H9 (cell line): ENCODE measurements around the gene RPL35. TPM values are rescaled to one million over a fixed set of nuclear protein-coding genes. Genes with fewer than 3 reads are reported as not detected.

ENCODE experiments used
- DNase-seq: peaks from one replicate; pipeline ENCODE4 v3.0.0-alpha.2; 2017
- H2AFZ ChIP-seq: one replicate; pipeline ENCODE4 v1.6.1; 2013; ENCODE audit warnings: mild to moderate bottlenecking, low read length, control low read depth, moderate library complexity
- H2AK5ac ChIP-seq: 2 replicates; pipeline ENCODE4 v1.6.1; 2013; ENCODE audit warnings: low read length, control low read depth, mixed read lengths; ENCODE audit not compliant: insufficient read length
- H2BK120ac ChIP-seq: one replicate; pipeline ENCODE4 v1.6.1; 2013; ENCODE audit warnings: low read depth, mild to moderate bottlenecking, low read length, control low read depth, inconsistent platforms; ENCODE audit not compliant: poor library complexity, severe bottlenecking
- H2BK12ac ChIP-seq: 2 replicates; pipeline ENCODE4 v1.6.1; 2013; ENCODE audit warnings: low read length, control low read depth, mixed read lengths, low read depth; ENCODE audit not compliant: insufficient read length
- H2BK15ac ChIP-seq: 2 replicates; pipeline ENCODE4 v1.6.1; 2013; ENCODE audit warnings: low read depth, low read length, control low read depth
- H2BK20ac ChIP-seq: one replicate; pipeline ENCODE4 v1.6.1; 2013; ENCODE audit warnings: low read depth, mild to moderate bottlenecking, low read length, control low read depth, inconsistent platforms; ENCODE audit not compliant: poor library complexity, severe bottlenecking
- H2BK5ac ChIP-seq: 2 replicates; pipeline ENCODE4 v1.6.1; 2013; ENCODE audit warnings: low read length, control low read depth, mixed read lengths; ENCODE audit not compliant: insufficient read length
- H3K14ac ChIP-seq: 2 replicates; pipeline ENCODE4 v1.6.1; 2013; ENCODE audit warnings: low read length, control low read depth; ENCODE audit not compliant: insufficient read depth
- H3K18ac ChIP-seq: 2 replicates; pipeline ENCODE4 v1.6.1; 2013; ENCODE audit warnings: low read depth, mild to moderate bottlenecking, mixed read lengths, low read length, control low read depth; ENCODE audit not compliant: insufficient read length
- H3K23ac ChIP-seq: 2 replicates; pipeline ENCODE4 v1.6.1; 2013; ENCODE audit warnings: low read length, control low read depth, mixed read lengths, low read depth; ENCODE audit not compliant: insufficient read length
- H3K23me2 ChIP-seq: 2 replicates; pipeline ENCODE4 v1.6.1; 2013; ENCODE audit warnings: low read depth, mild to moderate bottlenecking, mixed read lengths, low read length, control low read depth; ENCODE audit not compliant: insufficient read length, poor library complexity, severe bottlenecking
- H3K27ac ChIP-seq: 2 replicates; pipeline ENCODE4 v1.5.1; 2013; ENCODE audit warnings: low read length, control low read depth, mixed read lengths, low read depth; ENCODE audit not compliant: insufficient read length
- H3K27me3 ChIP-seq: 2 replicates; pipeline ENCODE4 v1.6.1; 2013; ENCODE audit warnings: low read length, control low read depth, inconsistent platforms; ENCODE audit not compliant: insufficient read depth
- H3K4ac ChIP-seq: 2 replicates; pipeline ENCODE4 v1.6.1; 2013; ENCODE audit warnings: low read depth, mild to moderate bottlenecking, control low read depth, inconsistent platforms, low read length, moderate library complexity
- H3K4me1 ChIP-seq: 2 replicates; pipeline ENCODE4 v1.6.1; 2013; ENCODE audit warnings: low read length, control low read depth, inconsistent platforms; ENCODE audit not compliant: insufficient read depth
- H3K4me2 ChIP-seq: 2 replicates; pipeline ENCODE4 v1.6.1; 2013; ENCODE audit warnings: low read length, control low read depth, mixed read lengths; ENCODE audit not compliant: insufficient read length, insufficient read depth
- H3K56ac ChIP-seq: 2 replicates; pipeline ENCODE4 v1.6.1; 2013; ENCODE audit warnings: low read depth, mild to moderate bottlenecking, mixed read lengths, low read length, control low read depth; ENCODE audit not compliant: insufficient read length
- H3K79me1 ChIP-seq: 2 replicates; pipeline ENCODE4 v1.6.1; 2013; ENCODE audit warnings: low read depth, mild to moderate bottlenecking, moderate library complexity, low read length, control low read depth, inconsistent platforms; ENCODE audit not compliant: insufficient read depth, poor library complexity, severe bottlenecking
- H3K79me2 ChIP-seq: 2 replicates; pipeline ENCODE4 v1.6.1; 2013; ENCODE audit warnings: low read length, control low read depth, inconsistent platforms; ENCODE audit not compliant: insufficient read depth
- H3K9ac ChIP-seq: 2 replicates; pipeline ENCODE4 v1.6.1; 2013; ENCODE audit warnings: low read length, control low read depth, mixed read lengths; ENCODE audit not compliant: insufficient read length; ENCODE audit errors: extremely low read depth
- H3K9me3 ChIP-seq: one replicate; pipeline ENCODE4 v1.6.1; 2013; ENCODE audit warnings: low read depth, low read length, inconsistent platforms; ENCODE audit not compliant: control insufficient read depth
- H3T11ph ChIP-seq: one replicate; pipeline ENCODE4 v1.6.1; 2013; ENCODE audit warnings: mild to moderate bottlenecking, low read length, control low read depth, inconsistent platforms
- H4K20me1 ChIP-seq: one replicate; pipeline ENCODE4 v1.6.1; 2013; ENCODE audit not compliant: control insufficient read depth, insufficient read length, insufficient read depth
- H4K5ac ChIP-seq: 2 replicates; pipeline ENCODE4 v1.6.1; 2013; ENCODE audit warnings: low read depth, mild to moderate bottlenecking, mixed read lengths, low read length, control low read depth; ENCODE audit not compliant: insufficient read length
- H4K8ac ChIP-seq: replicated peaks from 2 replicates; pipeline ENCODE4 v1.6.1; 2013; ENCODE audit warnings: low read length, control low read depth, mixed read lengths, low read depth; ENCODE audit not compliant: insufficient read length
- H4K91ac ChIP-seq: 2 replicates; pipeline ENCODE4 v1.6.1; 2013; ENCODE audit warnings: low read depth, mild to moderate bottlenecking, moderate library complexity, mixed read lengths, low read length, control low read depth; ENCODE audit not compliant: insufficient read length
- H3K27ac Mint-ChIP-seq, 3 experiments: 2 replicates in 2 of 3; 3 replicates in 1 of 3; pipeline ENCODE4 v1.8.0; 2020 to 2021; ENCODE audit warnings: mixed read lengths in 3 of 3, mild to moderate bottlenecking in 1 of 3, moderate library complexity in 1 of 3
- H3K27me3 Mint-ChIP-seq: 2 replicates; pipeline ENCODE4 v1.8.0; 2021; ENCODE audit warnings: low read depth, mild to moderate bottlenecking, moderate library complexity, mixed read lengths
- H3K36me3 Mint-ChIP-seq, 3 experiments: 2 replicates in 2 of 3; 3 replicates in 1 of 3; pipeline ENCODE4 v1.8.0; 2020 to 2021; ENCODE audit warnings: low read depth in 3 of 3, mixed read lengths in 3 of 3; ENCODE audit not compliant: insufficient read depth in 1 of 3
- H3K4me1 Mint-ChIP-seq, 2 experiments: 2 replicates each; pipeline ENCODE4 v1.8.0; 2020; ENCODE audit warnings: mixed read lengths in 2 of 2
- H3K4me3 Mint-ChIP-seq, 2 experiments: 2 replicates in 1 of 2; 3 replicates in 1 of 2; pipeline ENCODE4 v1.8.0; 2020 to 2021; ENCODE audit warnings: mild to moderate bottlenecking in 2 of 2, mixed read lengths in 2 of 2, moderate library complexity in 1 of 2
- H3K9me3 Mint-ChIP-seq, 2 experiments: 2 replicates in 1 of 2; 3 replicates in 1 of 2; pipeline ENCODE4 v1.8.0; 2020; ENCODE audit warnings: mild to moderate bottlenecking in 2 of 2, mixed read lengths in 2 of 2, moderate library complexity in 1 of 2
- CTCF ChIP-seq: fragments of 200-600 bp; sonication (generic); conservative IDR thresholded peaks from 3 replicates; pipeline ENCODE4 v1.8.0; 2021; ENCODE audit warnings: antibody characterized with exemption, mild to moderate bottlenecking
- WGBS: extraction: QIAGEN DNeasy Blood & Tissue Kit; methylation state at CpG from one replicate; pipeline ENCODE4 v1.1.7; 2013; ENCODE audit warnings: missing lambda C conversion rate, low lambda C conversion rate, mixed read lengths; ENCODE audit not compliant: insufficient read length; ENCODE audit errors: extremely low coverage; 5-methylcytosine and 5-hydroxymethylcytosine counted together
- total RNA-seq: library from RNA; stranded (reverse); gene quantifications from 2 replicates; pipeline ENCODE4 v1.2.1, GENCODE V29; 2021

The RPL35 gene
- total RNA-seq, 1 experiment from 2014 or later, result 1,840 TPM

- Histone ChIP-seq H3K23me2 (peaks cover 11% of the 10 kb centered on the region), H3K27me3 (no peaks in the 10 kb centered on the region), H3K56ac (no peak overlapping the region), H3K9ac (peak overlapping the region; percentile 94), H2BK20ac (no peak overlapping the region), H4K8ac (no peak overlapping the region), H3K4ac (no peak overlapping the region), H3K23ac (no peak overlapping the region), H2BK15ac (no peak overlapping the region), H4K20me1 (no peaks in the 10 kb centered on the region), H2AFZ (no peak overlapping the region), H3T11ph (no peak overlapping the region), H3K79me1 (peaks cover 4% of the 10 kb centered on the region), H3K27ac (no peak overlapping the region), H2BK12ac (no peak overlapping the region), H3K4me1 (0 out of 2 replicates have a peak, but pooled peaks cover 5% of the 10 kb centered on the region), H3K9me3 (no peaks in the 10 kb centered on the region), H4K91ac (no peak overlapping the region), H3K18ac (no peak overlapping the region), H3K79me2 (peaks cover 20% of the 10 kb centered on the region; the same call in 1 of the 2 replicates), H3K4me2 (peak overlapping the region; percentile 78), H2AK5ac (no peak overlapping the region), H2BK5ac (no peak overlapping the region), H4K5ac (no peak overlapping the region), H2BK120ac (no peak overlapping the region), H3K14ac (no peak overlapping the region)
- DNase-seq, result no peak
- Mint-ChIP-seq H3K36me3 (peaks cover 41 to 49% (median 44%) of the 10 kb centered on the region in 3 experiments), H3K9me3 (no peaks in the 10 kb centered on the region; a peak in 1 of 5 replicates), H3K27ac (peak overlapping the region; percentile 11 to 98 (median 79); a peak in 5 of 7 replicates), H3K4me3 (peak overlapping the region; percentile 93 to 98), H3K27me3 (no peaks in the 10 kb centered on the region), H3K4me1 (peaks cover 14 to 25% of the 10 kb centered on the region in 2 experiments)
- WGBS, result no CpG with 5 or more reads among the region's 10 CpGs
- TF ChIP-seq CTCF, result no peak
These were observed 1.8 kb downstream of the RPL35 start for GRCh38 chr9:124859803-124860581.
